ENCODE data around the gene TANGO6.
A peak's percentile ranks its signal among the peaks of the same experiment; 100 is the strongest.

The TANGO6 gene

GRCh38 chr16:68910051-68910450, 66.7 kb downstream of the TANGO6 start:
- peak; percentile 61 for DNase-seq (ENCODE audit: low spot score)

- DNase-seq (ENCODE audit: low spot score) = no peak
Observed at GRCh38 chr16:68915589-68915988, 72.3 kb downstream of the TANGO6 start.

DNA sequence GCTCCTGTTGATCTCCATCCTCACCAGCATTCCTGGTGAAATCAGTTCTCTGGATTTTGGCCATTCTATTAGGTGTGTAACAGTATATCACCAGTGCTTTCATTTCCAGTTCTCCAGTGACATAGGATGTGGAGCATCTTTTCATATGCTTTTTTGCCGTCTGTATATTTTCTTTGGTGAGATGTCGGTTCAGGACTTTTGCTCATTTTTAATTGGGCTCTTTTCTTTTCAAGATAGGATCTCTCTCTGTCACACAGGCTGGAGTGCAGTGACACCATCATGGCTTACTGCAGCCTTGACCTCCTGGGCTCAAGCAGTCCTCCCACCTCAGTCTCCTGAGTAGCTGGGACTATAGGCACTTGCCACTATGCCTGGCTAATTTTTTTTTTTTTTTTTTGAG, 74.2 kb downstream of the TANGO6 start:
- no peak for DNase-seq (ENCODE audit: low spot score)

- DNase-seq (ENCODE audit: low spot score) = no peak
Observed at GRCh38 chr16:68920349-68920748, 77.0 kb downstream of the TANGO6 start.

GRCh38 chr16:68921637-68922036, 78.3 kb downstream of the TANGO6 start:
- no peak for DNase-seq (ENCODE audit: low spot score)

DNA sequence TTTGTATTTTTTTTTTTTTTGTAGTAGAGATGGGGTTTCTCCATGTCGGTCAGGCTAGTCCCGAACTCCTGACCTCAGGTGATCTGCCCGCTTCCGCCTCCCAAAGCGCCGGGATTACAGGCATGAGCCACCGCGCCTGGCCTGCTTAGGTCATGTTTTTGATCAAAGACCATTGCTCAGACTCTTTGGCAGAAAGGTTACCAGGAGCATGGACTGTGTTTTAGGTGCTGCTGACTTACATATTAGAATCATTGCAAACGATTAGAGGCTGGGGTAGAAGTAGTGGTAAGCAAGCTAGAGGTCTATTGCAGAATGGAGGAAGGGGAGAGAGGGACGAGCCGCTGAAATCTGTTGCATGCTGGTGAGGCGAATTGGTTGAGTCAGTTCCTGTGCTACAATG, 79.8 kb downstream of the TANGO6 start:
- no peak for DNase-seq (ENCODE audit: low spot score)

DNA sequence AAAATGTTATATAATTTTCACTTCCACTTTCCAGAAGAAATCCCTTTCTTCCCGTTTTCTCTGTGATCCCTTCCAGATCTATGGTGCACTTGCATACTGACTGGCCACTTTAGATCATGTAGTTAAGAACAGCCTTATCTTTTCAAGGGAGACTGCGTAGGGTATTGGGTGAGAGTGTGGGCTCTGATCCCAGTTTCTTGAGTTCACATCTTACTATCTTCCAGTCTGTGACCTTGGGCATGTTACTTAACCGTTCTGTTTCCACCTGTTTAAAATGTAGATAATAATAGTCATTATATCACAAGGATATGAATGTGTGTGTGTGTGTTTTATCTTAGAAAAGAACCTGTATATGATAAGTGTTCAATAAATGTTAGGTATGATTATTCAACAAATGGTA, 83.7 kb downstream of the TANGO6 start:
- DNase-seq (ENCODE audit: low spot score) = no peak

DNA sequence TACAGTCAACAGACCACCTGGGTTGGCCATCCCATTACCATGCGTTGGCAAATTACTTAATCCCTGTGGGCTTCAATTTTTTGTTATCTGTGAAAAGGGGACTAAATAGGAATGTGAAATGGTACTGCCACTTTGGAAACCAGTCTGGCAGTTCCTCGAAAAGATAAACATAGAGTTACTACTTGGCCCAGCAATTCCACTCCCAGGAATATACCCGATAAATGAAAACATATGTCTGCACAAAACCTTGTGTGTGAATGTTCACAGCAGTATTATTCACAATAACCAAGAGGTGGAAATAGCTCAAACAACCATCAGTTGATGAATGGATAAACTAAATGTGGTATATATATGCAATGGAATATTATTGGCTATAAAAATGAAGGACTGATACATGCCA, 87.9 kb downstream of the TANGO6 start:
- DNase-seq (ENCODE audit: low spot score) = no peak

GRCh38 chr16:68934402-68934801, 91.1 kb downstream of the TANGO6 start:
- no peak for DNase-seq (ENCODE audit: low spot score)

GRCh38 chr16:68935008-68935407, 91.7 kb downstream of the TANGO6 start:
- DNase-seq (ENCODE audit: low spot score) = no peak

- no peak for DNase-seq (ENCODE audit: low spot score)
Observed at GRCh38 chr16:68936736-68937631, 93.7 kb downstream of the TANGO6 start.

- no peak for DNase-seq (ENCODE audit: low spot score)
Observed at GRCh38 chr16:68939692-68940320, 96.5 kb downstream of the TANGO6 start.

- no peak for DNase-seq (ENCODE audit: low spot score)
Observed at GRCh38 chr16:68940816-68941215, 97.5 kb downstream of the TANGO6 start.

DNA sequence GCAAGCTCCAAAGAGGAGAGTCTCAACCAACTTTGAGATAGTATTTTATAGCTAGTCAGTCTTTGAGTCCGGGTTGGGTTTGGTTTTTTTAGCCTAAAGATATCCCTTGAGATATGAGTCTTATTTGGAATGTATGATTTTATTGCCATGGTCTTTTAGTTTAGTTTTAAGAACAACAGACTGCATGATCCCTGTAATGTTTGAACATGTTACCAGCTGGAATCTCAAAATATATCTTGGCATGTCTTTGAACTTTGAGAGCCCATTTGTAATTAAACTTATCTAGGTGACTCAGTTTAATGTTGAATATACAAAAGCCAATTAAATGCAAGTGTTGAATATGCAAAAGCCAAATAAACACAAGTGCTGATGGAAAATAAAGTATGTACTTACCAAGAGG, 100.6 kb downstream of the TANGO6 start:
- DNase-seq (ENCODE audit: low spot score) = no peak

DNA sequence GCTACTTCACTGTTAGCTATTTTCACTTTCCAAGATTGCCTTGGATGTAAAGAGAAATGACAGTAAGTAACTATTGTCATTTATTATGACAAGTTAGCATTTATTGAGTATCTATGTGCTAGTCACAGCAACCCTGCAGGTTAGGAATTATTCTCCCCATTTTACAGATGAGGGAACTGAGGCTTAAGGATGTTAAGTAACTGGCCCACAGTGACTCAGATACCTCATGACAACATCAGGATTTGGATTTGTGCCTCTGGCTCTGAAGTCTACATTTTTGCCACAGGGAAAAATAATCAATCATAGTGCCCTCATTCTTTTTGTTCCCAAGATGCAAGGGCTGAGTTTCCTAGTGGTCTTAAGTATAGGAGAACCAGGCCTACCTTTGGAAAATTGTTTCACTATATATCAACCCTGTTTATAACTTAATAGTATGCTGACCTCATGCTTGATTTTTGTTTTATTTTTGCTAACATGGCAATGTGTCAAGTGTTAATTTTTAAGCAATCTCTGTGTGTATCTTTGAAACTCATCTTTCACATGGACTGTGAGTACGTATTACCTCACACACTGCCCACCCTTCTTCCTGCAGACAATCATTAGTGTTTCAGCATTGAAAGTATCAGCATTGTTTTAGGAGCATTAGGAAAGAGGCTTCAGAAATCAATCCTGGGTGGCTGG, 105.0 kb downstream of the TANGO6 start:
- no peak for DNase-seq (ENCODE audit: low spot score)

DNA sequence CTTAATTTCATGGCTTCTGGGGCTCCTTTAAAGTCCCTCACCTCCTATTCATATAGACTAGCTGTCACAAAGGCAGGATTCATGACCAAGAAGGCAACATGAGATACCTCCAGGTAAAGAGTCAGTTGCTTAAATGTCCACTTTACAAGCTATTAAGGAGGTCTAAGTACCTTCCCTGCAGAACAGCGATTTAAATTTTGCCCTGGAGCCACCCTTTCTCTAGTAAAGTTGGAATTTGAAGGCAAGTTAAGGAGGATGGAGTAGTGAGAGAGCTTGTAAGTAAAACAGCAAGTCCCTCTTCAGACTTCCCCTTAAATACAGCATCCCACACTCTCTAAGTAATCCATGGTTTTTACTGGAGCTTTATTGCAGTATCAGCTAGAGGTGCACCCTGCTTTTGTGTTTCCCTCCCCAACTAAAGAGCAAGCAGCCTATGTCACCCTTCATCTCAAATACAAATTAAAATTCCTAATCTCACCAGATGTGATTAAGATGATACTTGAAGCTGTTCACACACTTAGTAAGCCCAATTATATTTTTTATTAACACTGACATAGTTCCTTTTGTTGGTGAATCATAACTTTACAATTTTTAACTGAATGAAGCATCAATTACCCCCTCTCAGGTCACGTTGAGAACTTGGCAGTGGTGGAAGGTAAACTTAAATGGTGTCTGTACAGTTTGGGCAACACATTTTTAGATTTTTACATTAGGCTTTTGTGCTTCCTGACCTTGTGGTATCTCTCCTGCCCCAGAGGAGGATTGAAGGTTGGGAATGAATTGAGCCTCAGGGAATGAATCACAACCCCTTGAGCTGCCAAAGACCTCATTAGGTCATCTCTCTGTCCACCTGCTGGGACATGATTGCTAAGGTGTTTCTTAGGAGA, 108.9 kb downstream of the TANGO6 start:
- no peak for DNase-seq (ENCODE audit: low spot score)

DNA sequence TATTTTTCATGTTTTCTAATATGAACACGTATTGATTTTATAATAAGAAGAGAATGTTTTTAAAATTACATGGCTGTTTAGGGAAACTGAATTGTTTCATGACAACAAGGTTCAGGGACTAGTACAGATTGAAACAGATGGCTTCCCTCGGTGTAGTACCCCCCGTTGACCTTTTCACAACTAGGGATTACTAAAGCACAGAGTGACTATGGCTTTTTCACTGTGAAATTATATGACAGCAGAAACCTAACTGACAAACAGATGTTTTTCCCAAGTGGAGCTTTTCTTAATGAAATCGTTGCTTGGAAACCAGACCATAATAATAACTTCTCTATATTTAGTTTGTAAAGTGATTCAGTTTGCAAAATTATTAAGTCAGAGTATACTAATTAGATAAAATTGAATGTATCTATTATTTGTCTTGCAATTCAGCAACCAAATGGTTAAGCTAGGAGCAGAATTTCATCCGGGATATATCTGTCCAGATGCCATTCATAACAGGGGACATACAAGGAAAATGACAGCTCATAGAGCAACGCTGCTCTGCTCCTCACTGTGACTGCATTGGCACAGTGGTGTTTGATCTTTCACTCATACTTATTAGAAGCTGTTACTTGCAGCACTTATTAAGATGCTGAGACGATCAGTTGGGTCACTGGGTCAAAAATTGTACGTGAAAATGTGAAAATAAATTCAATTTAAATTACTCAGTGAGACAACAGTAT, 111.7 kb downstream of the TANGO6 start:
- DNase-seq (ENCODE audit: low spot score) = no peak

DNA sequence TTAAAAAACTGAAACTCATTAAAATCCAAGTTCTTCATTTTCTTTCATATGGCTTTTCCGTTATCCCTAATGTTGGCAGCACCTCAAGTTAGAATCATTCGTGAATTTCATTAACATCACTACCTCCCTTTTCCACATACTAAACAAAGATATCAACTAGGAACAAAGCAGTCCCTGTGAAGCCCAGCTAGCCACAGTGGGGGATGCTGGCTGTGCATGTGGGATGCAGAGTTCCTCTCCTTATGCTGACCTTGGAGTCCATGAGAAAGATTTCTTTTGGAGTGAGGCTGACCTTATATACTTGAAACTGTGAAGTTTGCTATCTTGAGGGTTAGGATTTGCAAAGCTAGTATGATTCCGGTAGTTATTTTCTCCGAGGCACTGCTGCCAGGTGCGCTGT, 117.6 kb downstream of the TANGO6 start:
- DNase-seq (ENCODE audit: low spot score) = no peak

DNA sequence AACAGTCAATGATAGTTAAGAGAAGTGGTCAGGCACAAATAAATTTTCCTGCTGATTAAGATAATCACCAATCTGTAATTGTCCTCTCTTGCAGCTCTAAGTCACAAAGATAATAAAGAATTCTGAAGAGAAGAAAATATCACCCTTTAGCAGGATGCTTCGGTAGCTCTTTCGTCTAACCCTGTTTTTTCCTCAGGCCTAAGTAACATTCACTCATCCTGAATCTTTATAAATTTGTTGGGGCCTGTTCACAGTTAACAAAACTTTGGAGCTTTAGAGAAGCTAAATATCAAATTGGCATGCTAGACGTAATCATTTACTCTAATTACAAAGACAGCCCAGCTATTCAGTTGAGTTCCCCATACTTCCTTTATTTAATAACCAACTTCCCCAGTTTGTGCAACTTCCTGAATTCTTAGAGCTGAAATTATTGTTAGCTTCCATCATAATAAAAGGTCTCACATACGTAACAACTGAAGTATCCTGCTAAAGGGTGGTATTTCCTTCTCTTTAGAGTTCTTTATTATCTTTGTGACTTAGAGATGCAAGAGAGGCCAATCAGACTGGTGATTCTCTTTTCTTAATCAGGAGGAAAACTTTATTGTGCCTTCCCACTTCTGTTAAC, 118.6 kb downstream of the TANGO6 start:
- no peak for DNase-seq (ENCODE audit: low spot score)

DNA sequence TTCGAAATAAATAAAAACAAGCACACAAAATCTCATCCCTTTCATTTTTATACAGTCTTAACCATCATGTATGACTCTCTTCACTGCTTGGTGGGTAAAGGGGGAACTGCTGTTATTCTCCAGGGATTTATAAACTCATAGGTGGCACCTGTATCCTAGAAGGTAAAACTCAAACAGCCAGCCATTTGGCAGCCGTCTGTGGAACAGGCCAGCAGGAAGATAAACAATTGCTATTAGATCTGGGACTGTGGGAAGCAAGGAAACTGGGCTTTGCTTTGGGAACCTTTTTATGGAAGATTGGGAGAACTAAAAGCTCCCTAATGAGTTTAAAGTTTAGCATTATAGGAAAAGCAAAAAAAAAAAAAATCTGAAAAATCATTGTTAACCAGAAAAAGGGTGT, 126.0 kb downstream of the TANGO6 start:
- DNase-seq (ENCODE audit: low spot score) = no peak

GRCh38 chr16:68972013-68972412, 128.7 kb downstream of the TANGO6 start:
- DNase-seq (ENCODE audit: low spot score) = no peak
